ENCODE results near the gene KIF18B.

KIF18B gene

DNA sequence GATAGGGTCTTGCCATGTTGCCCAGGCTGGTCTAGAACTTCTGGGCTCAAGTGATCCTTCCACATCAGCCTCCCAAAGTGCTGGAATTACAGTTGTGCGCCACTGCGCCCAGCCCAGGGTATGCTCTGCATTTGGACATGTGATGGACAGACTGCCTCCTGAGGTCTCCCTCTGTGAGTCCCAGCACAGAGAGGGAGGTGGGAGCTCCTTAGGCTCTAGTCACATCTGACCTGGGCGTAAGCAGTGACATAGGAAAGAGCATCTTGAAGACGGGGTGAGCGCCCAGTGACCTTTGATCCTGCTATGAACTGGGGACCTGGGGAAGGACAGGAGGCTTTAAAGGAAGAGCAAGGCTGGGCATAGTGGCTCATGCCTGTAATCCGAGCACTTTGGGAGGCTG is 30.1 kb downstream of the KIF18B start:
- no peak for DNase-seq

GRCh38 chr17:44916781-44917241 is 30.8 kb downstream of the KIF18B start:
- no peak for DNase-seq

DNA sequence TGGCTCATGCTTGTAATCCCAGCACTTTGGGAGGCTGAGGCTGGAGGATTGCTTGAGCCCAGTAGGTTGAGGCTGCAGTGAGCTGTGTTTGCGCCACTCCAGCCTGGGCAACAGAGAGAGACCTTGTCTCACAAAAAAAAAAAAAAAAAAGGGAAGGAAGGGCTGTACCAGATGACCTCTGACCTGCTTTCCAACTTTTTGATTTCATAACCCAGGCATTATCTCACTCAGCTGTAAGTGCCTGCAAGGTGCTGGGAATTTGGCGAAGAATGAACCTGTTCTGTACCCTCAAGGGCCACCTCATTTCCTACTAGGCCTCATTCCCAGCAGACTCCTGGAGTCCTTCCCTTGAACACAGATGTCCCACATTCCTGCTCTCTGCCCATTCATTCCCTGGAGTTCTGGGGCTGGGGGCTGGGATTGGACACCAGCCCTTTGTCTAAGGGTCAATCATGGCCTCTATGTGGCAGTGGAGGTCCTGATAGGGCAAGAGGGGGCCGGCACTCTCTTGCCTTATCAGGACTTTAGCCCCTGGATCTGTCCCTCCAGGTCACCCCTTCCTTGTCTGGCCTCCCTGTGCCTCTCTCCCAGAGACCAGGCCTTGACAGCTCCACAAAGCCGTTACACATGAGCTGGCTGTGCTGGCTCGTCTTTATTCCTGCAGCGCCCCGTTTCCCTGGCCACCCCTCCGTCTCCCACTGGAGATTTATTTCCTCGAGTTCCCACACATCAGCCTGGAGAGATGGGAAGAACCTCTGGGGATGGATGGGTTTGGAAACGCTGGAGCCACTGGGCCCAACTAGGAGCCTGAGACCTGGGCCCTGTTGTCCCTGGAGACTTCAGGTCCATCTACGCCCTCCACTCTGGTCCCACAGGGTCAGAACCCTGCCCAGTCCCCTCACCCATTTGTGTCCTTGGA is 31.5 kb downstream of the KIF18B start:
- DNase-seq = no peak

DNA sequence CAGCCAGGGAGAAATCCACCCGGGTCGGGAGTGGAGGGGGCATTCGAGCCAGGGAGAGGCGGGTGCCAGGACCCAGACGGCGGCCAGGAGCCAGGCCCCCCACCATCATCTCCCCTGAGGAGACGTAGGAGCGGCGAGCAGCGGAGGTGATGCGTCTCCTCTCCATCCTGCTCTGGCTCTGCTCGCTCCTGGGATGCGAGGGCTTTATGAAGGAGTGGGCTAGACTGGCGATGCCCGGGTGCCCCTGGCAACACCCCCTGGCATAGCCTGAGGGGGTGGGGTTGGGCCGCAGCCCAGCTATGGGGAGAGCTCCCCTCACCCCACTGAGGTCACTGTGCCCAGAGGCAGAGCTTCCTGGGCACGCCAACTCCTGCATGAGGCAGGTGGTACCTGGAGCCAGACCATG is 32.2 kb downstream of the KIF18B start, which contains the start of gene GFAP:
Gene GFAP, minus strand, starts transcription at position 180 of the 406 bp plus-strand sequence. Its CDS starts 14 bp downstream, at position 166.
- DNase-seq = no peak

- no peak for DNase-seq
These were observed 32.8 kb downstream of the KIF18B start for GRCh38 chr17:44914698-44915271.

- DNase-seq = no peak
These were observed 33.4 kb downstream of the KIF18B start for GRCh38 chr17:44914148-44914547.

DNA sequence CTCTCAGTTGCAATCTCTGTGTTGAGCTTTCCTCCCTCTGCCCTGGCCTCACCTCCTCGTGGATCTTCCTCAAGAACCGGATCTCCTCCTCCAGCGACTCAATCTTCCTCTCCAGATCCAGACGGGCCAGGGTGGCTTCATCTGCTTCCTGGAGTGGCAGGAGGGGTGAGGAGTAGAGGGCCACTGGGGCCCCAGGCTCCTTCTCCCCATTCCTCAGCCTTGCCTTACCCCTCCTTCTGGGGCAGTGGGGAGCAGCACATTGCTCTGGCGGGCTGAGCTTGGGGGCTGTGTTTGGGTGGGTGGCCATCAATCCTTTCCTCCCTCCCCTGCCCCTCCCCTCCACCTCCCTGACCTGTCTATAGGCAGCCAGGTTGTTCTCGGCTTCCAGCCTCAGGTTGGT is 33.9 kb downstream of the KIF18B start:
- DNase-seq = no peak

GRCh38 chr17:44912763-44913544 is 34.6 kb downstream of the KIF18B start:
- no peak for DNase-seq

- no peak for DNase-seq
These were observed 36.2 kb downstream of the KIF18B start for GRCh38 chr17:44911133-44912001.

- no peak for DNase-seq
These were observed 37.1 kb downstream of the KIF18B start for GRCh38 chr17:44910231-44911106.

- DNase-seq = no peak
These were observed 37.9 kb downstream of the KIF18B start for GRCh38 chr17:44909681-44910144.

DNA sequence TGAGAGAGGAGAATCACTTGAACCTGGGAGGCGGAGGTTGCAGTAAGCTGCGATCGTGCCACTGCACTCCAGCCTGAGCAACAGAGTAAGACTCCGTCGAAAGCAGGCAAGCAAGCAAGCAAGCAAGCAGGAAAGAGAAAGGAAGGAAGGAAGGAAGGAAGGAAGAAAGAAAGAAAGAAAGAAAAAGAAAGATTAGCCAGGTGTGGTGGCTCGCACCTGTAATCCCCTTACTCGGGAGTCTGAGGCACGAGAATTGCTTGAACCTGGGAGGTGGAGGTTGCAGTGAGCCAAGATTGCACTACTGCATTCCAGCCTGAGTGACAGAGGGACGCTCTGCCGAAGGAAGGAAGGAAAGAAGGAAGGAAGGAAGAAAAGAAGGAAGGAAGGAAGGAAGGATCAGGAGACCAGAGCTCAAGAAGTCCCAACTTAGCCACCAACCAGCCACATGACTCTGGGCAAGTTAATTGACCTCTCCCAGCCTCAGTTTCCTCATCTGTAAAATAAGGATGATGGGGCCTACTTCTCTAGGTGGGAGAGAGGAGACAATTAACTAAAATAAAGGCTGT is 38.7 kb downstream of the KIF18B start:
- DNase-seq = no peak

- DNase-seq = no peak
These were observed 39.7 kb downstream of the KIF18B start for GRCh38 chr17:44907729-44908470.

DNA sequence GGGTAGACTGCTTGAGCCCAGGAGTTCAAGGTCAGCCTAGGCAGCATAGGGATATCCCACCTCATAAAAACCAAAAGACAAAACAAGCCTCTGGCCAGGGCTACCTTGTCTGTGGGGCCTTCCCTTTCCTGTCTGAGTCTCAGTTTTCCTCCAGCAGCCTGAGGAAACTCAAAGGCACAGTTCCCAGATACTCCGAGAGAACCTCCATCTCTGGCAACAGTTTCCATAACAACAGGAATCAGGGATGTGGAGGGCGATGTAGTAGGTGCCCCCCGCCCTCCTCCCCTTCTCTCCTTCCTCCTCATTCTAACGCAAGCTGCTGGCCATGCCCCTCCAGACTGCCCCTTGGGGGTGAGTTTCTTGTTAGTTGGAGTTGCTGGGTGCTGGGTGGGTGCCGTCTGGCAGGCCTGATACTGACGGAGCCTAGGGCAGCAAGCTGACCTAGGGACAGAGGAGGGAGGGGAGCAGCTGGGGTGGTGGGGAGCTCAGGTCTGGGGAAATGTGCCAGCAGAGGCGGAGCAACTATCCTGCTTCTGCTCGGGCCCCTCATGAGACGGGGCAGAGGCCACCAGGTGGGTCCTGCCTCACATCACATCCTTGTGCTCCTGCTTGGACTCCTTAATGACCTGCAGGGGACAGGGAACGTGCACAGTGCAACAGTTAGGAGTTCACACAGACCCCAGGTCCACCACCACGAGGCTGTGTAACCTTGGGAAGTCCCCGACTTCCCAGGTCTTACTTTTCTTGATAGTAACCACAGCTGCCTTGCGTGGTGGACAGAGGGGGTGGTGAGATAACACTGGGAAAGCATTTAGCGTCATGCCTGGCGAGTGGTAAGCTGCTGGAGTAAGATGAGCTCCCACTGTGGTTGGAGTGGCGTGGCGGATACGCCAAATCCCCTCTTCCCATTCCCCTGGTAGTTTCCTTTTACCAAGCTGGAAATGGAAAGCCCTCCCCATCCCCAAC is 40.5 kb downstream of the KIF18B start:
- no peak for DNase-seq

- DNase-seq = no peak
These were observed 41.4 kb downstream of the KIF18B start for GRCh38 chr17:44906010-44906646.

- no peak for DNase-seq
These were observed 42.3 kb downstream of the KIF18B start for GRCh38 chr17:44905006-44906000.

Data from NCI-H1436 treated with DMSO at 0.1 percent for 48 hours (cell line).